IMR-90 (cell line): Measurements from ENCODE around the gene GNAI3. TPM values are rescaled to one million over a fixed set of nuclear protein-coding genes. Genes with fewer than 3 reads are reported as not detected.

Experiments used
- ATAC-seq: fragments of 200-7000 bp; cut with Tn5 transposase; 2 replicates; pipeline ENCODE4 v1.9.1; 2020; ENCODE audit warnings: low read depth, mild to moderate bottlenecking, moderate library complexity
- BruUV-seq: library from RNA; stranded (reverse); fragments of 400-500 nt; replicated peaks from 2 replicates; lab custom pipeline; 2021; lab: Mats Ljungman, UMichigan
- CTCF ChIA-PET: fragments of 300-600 bp; formaldehyde crosslinking; extraction: SDS; loops from one replicate; lab custom pipeline; 2021; ENCODE audit warnings: antibody characterized with exemption; lab: Yijun Ruan, JAX
- POLR2A ChIA-PET: fragments of 300-600 bp; sonication (Branson Sonifier 250); formaldehyde crosslinking; loops from one replicate; lab custom pipeline; 2022; ENCODE audit warnings: antibody characterized with exemption; ENCODE audit not compliant: unreplicated experiment; lab: Charles Lee
- DNase-seq: peaks from one replicate; pipeline ENCODE4 v3.0.0; 2013
- H2AFZ ChIP-seq: replicated peaks from 2 replicates; pipeline ENCODE3; 2013; ENCODE audit warnings: low read length, mild to moderate bottlenecking; ENCODE audit not compliant: poor library complexity
- H2AK5ac ChIP-seq: 2 replicates; pipeline ENCODE4 v1.6.1; 2013; ENCODE audit warnings: low read depth, low read length, inconsistent platforms
- H2AK9ac ChIP-seq: replicated peaks from 2 replicates; pipeline ENCODE3; 2013; ENCODE audit warnings: mild to moderate bottlenecking, low read depth, low read length, moderate library complexity; ENCODE audit not compliant: poor library complexity
- H2BK120ac ChIP-seq: 2 replicates; pipeline ENCODE4 v1.6.1; 2013; ENCODE audit warnings: low read depth, low read length, inconsistent platforms
- H2BK15ac ChIP-seq: 3 replicates; pipeline ENCODE4 v1.6.1; 2013; ENCODE audit warnings: low read depth, low read length, inconsistent platforms
- H2BK20ac ChIP-seq: 2 replicates; pipeline ENCODE4 v1.6.1; 2013; ENCODE audit warnings: low read depth, mild to moderate bottlenecking, inconsistent platforms, low read length, moderate library complexity
- H2BK5ac ChIP-seq: 2 replicates; pipeline ENCODE4 v1.6.1; 2013; ENCODE audit warnings: mild to moderate bottlenecking, low read depth, low read length, inconsistent platforms; ENCODE audit not compliant: poor library complexity, severe bottlenecking
- H3K14ac ChIP-seq: replicated peaks from 2 replicates; pipeline ENCODE4 v1.6.1; 2013; ENCODE audit warnings: low read depth, low read length, inconsistent platforms
- H3K18ac ChIP-seq: 2 replicates; pipeline ENCODE4 v1.6.1; 2013; ENCODE audit warnings: low read depth, low read length, control low read depth
- H3K23ac ChIP-seq: 2 replicates; pipeline ENCODE4 v1.6.1; 2013; ENCODE audit warnings: low read depth, low read length, inconsistent platforms
- H3K27ac ChIP-seq: 2 replicates; pipeline ENCODE4 v1.5.1; 2013; ENCODE audit warnings: mild to moderate bottlenecking, control low read depth, low read length; ENCODE audit not compliant: insufficient read depth
- H3K27me3 ChIP-seq: 2 replicates; pipeline ENCODE4 v1.6.1; 2013; ENCODE audit warnings: low read length; ENCODE audit not compliant: control insufficient read depth, insufficient read depth
- H3K36me3 ChIP-seq: 2 replicates; pipeline ENCODE4 v1.6.1; 2013; ENCODE audit warnings: low read length, mixed read lengths; ENCODE audit not compliant: control insufficient read depth, insufficient read depth
- H3K4ac ChIP-seq: 2 replicates; pipeline ENCODE4 v1.6.1; 2013; ENCODE audit warnings: low read depth, low read length, inconsistent platforms
- H3K4me1 ChIP-seq: 2 replicates; pipeline ENCODE4 v1.6.1; 2013; ENCODE audit warnings: low read length, mixed read lengths; ENCODE audit not compliant: control insufficient read depth, insufficient read depth
- H3K4me2 ChIP-seq: 2 replicates; pipeline ENCODE4 v1.6.1; 2013; ENCODE audit warnings: low read depth, mild to moderate bottlenecking, control low read depth, low read length, moderate library complexity
- H3K4me3 ChIP-seq: 2 replicates; pipeline ENCODE4 v1.5.1; 2013; ENCODE audit warnings: low read depth, mild to moderate bottlenecking, control low read depth, low read length, moderate library complexity; ENCODE audit not compliant: insufficient read depth
- H3K56ac ChIP-seq: 2 replicates; pipeline ENCODE4 v1.6.1; 2013; ENCODE audit warnings: low read length, inconsistent platforms; ENCODE audit not compliant: insufficient read depth; ENCODE audit errors: extremely low read depth
- H3K79me1 ChIP-seq, 2 experiments: 2 replicates each; pipeline ENCODE4 v1.6.1; 2013; ENCODE audit warnings: low read length in 2 of 2, inconsistent platforms in 1 of 2, low read depth in 1 of 2
- H3K9ac ChIP-seq: 2 replicates; pipeline ENCODE4 v1.6.1; 2013; ENCODE audit warnings: low read depth, low read length, control low read depth
- H3K9me1 ChIP-seq: 2 replicates; pipeline ENCODE4 v1.6.1; 2013; ENCODE audit warnings: low read length, inconsistent platforms; ENCODE audit not compliant: insufficient read depth
- H3K9me3 ChIP-seq: 2 replicates; pipeline ENCODE4 v1.6.1; 2013; ENCODE audit warnings: low read length; ENCODE audit not compliant: control insufficient read depth, insufficient read depth
- H4K20me1 ChIP-seq: 2 replicates; pipeline ENCODE4 v1.6.1; 2013; ENCODE audit warnings: low read length, inconsistent platforms; ENCODE audit not compliant: insufficient read depth
- H4K5ac ChIP-seq: 2 replicates; pipeline ENCODE4 v1.6.1; 2013; ENCODE audit warnings: mild to moderate bottlenecking, low read depth, low read length, control low read depth
- H4K8ac ChIP-seq, 2 experiments: 2 replicates each; pipeline ENCODE4 v1.6.1; 2013; ENCODE audit warnings: low read depth in 2 of 2, low read length in 2 of 2, control low read depth in 1 of 2, inconsistent platforms in 1 of 2
- H4K91ac ChIP-seq: 2 replicates; pipeline ENCODE4 v1.6.1; 2013; ENCODE audit warnings: low read depth, low read length, inconsistent platforms; ENCODE audit not compliant: insufficient read depth
- CHD1 ChIP-seq: IDR thresholded peaks from 2 replicates; pipeline ENCODE4 v1.6.1; 2012; ENCODE audit warnings: low read depth, low read length, improper control_type of control experiment
- MXI1 ChIP-seq: IDR thresholded peaks from 2 replicates; pipeline ENCODE4 v1.6.1; 2012; ENCODE audit warnings: low read depth, mild to moderate bottlenecking, low read length, moderate library complexity, borderline replicate concordance
- RFX5 ChIP-seq: IDR thresholded peaks from 2 replicates; pipeline ENCODE4 v1.8.0; 2012; ENCODE audit warnings: low read depth, mild to moderate bottlenecking, low read length, moderate library complexity
- WGBS, 2 experiments: methylation state at CpG; one replicate each; pipeline versions ENCODE4 v1.1.5 to v1.1.7; 2013; ENCODE audit warnings: missing lambda C conversion rate in 2 of 2; ENCODE audit not compliant: insufficient read length in 1 of 2; ENCODE audit errors: extremely low coverage in 2 of 2; 5-methylcytosine and 5-hydroxymethylcytosine counted together
- dilution Hi-C: fragments of 300-500 bp; cut with HindIII; formaldehyde crosslinking; loops from one replicate; pipeline ENCODE4 v1.14.3; 2018; ENCODE audit warnings: low sequenced_read_pairs; ENCODE audit not compliant: unreplicated experiment
- in situ Hi-C: fragments of 300-500 bp; cut with MboI; formaldehyde crosslinking; loops from 3 replicates; pipeline ENCODE4 v1.14.3; 2019; ENCODE audit warnings: low sequenced_read_pairs, inconsistent platforms, mixed read lengths
- intact Hi-C: fragments of 100-400 bp; cut with micrococcal nuclease; formaldehyde crosslinking; loops from 2 replicates; pipeline ENCODE4 v1.10.0; 2022
- polyA plus RNA-seq, 3 experiments: library from polyadenylated mRNA; depleted of rRNA; stranded (reverse); fragments of >200 nt; gene quantifications; 2 replicates each; pipeline ENCODE4 v1.2.3, GENCODE V29; 2012; ENCODE audit warnings: low replicate concordance in 1 of 3
- total RNA-seq: library from RNA; depleted of rRNA; stranded (reverse); fragments of >200 nt; gene quantifications from 2 replicates; pipeline ENCODE4 v1.2.3, GENCODE V29; 2012
- TF ChIP-seq, protein P1 (sequence below): fragments of 150-350 bp; IDR thresholded peaks from 2 replicates; pipeline ENCODE4 v1.6.1; 2017; ENCODE audit warnings: mild to moderate bottlenecking, antibody characterized with exemption, low read length, low read depth

GNAI3 gene
- total and polyA plus RNA-seq, 2 of the 4 experiments (the other 2 are of a cell fraction): 5.9 to 14.9 TPM

DNA sequence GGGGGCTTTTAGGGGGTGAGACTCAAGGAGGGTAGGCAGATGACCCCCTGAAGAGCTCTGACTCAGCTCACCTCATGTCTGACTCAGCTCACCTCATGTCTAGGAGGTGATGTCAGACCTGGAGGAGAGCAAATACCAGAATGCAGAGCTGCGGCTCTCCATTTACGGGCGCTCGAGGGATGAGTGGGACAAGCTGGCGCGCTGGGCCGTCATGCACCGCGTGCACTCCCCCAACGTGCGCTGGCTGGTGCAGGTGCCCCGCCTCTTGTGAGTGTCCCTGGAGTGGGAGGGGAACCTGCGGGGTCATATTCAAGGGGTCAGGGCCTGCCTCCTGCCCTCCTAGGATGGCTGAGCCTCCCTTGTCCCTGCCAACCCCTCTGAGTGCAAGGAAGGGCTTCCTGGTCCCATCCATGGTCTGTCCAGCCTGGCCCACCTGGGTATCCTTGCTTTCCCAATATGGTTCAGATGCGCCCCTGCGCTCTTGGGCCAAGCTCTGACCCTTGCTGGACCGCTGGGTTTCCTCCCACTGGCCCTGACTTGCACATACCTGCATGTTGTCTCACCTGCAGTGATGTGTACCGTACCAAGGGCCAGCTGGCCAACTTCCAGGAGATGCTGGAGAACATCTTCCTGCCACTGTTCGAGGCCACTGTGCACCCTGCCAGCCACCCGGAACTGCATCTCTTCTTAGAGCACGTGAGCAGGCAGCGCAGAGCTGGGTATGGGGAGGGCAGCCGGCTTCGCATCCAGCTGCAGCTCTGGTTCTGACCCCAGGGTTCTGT, 80.3 kb downstream of the GNAI3 start:
- no peak overlapping the region for H2BK20ac ChIP-seq
- no peak for ATAC-seq
- H3K79me1 ChIP-seq: peaks cover 24 to 63% of the 10 kb centered on the region in 2 experiments
- no peaks in the 10 kb centered on the region for H3K9me3 ChIP-seq
- H3K27ac ChIP-seq: no peak overlapping the region; the same call in 1 of the 2 replicates
- TF ChIP-seq, protein P1, sequence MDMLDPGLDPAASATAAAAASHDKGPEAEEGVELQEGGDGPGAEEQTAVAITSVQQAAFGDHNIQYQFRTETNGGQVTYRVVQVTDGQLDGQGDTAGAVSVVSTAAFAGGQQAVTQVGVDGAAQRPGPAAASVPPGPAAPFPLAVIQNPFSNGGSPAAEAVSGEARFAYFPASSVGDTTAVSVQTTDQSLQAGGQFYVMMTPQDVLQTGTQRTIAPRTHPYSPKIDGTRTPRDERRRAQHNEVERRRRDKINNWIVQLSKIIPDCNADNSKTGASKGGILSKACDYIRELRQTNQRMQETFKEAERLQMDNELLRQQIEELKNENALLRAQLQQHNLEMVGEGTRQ: no peak
- TF ChIP-seq MXI1 (no peak), RFX5 (no peak), CHD1 (no peak)
- no peak overlapping the region for H2AK5ac ChIP-seq
- H2AFZ ChIP-seq: no peak overlapping the region
- in situ Hi-C loops (no loop called here), intact Hi-C loops (loop anchor here (10.0 kb wide), 1 partner anchor 344 kb away; the partner anchor contains the start of gene PSRC1), dilution Hi-C loops (no loop called here)
- CTCF ChIA-PET: no interaction called here
- H3K56ac ChIP-seq: no peak overlapping the region
- H3K4me1 ChIP-seq: peaks cover 10% of the 10 kb centered on the region
- no TSS peak for BruUV-seq
- H3K9me1 ChIP-seq: peaks cover 2% of the 10 kb centered on the region; the same call in 1 of the 2 replicates
- H2BK120ac ChIP-seq: no peak overlapping the region
- H3K14ac ChIP-seq: no peak overlapping the region
- H3K23ac ChIP-seq: no peak overlapping the region
- H3K36me3 ChIP-seq: peaks cover 68% of the 10 kb centered on the region
- H3K27me3 ChIP-seq: no peaks in the 10 kb centered on the region
- 100% methylated on average over 1 of the region's 23 CpGs; no CpG with 5 or more reads in 1 of the 2 experiments for WGBS, 2 experiments
- no peak overlapping the region for H3K18ac ChIP-seq
- no peak overlapping the region for H4K8ac ChIP-seq
- H3K4me3 ChIP-seq: no peak overlapping the region
- H3K4ac ChIP-seq: no peak overlapping the region
- no peak overlapping the region for H2AK9ac ChIP-seq
- H3K9ac ChIP-seq: no peak overlapping the region
- H2BK15ac ChIP-seq: no peak overlapping the region
- POLR2A ChIA-PET: interaction anchor here (1.5 kb wide), 1 partner anchor 81 kb away, joined by 4 read pairs; the partner anchor contains the start of gene GNAI3
- no peak overlapping the region for H4K91ac ChIP-seq
- H4K5ac ChIP-seq: no peak overlapping the region
- H4K20me1 ChIP-seq: peaks cover 38% of the 10 kb centered on the region
- H3K4me2 ChIP-seq: no peak overlapping the region
- no peak overlapping the region for H2BK5ac ChIP-seq
- peak; percentile 59 for DNase-seq
